GM18909 (cell line): Measurements from ENCODE around the gene ZDHHC11.
"Not testable (repeated sequence)": the region's sequence is repeated elsewhere in the genome, so short reads cannot be mapped to it uniquely, and the experiment has no call there.

Experiments
- ATAC-seq: cut with Tn5 transposase; IDR thresholded peaks from one replicate; pipeline ENCODE4 v1.9.1; 2021; ENCODE audit warnings: mild to moderate bottlenecking; ENCODE audit not compliant: unreplicated experiment, poor library complexity

The ZDHHC11 gene

GRCh38 chr5:880816-881550 is 30.2 kb upstream of the ZDHHC11 start:
- no peak for ATAC-seq

DNA sequence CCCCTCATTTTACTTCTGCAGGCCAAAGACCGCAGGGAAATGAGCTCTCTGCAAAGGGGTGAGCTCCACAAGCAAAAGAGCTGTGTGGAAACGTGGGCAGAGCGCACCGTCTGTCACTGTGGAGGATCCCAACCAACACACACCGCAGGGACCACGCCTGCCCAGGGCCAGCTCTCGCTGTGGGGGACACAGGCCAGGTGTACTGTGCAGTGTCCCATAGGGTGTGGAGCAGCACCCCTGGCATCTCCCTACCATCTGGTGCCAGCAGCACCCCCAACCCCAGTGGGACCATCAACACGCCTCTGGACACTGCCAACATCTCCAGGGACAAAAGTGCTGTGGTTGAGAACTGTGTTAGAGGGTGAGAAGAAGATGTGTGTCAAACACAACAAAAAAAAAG is 27.9 kb upstream of the ZDHHC11 start:
- ATAC-seq = not testable (repeated sequence)

GRCh38 chr5:878125-878524 is 27.3 kb upstream of the ZDHHC11 start:
- no peak for ATAC-seq

DNA sequence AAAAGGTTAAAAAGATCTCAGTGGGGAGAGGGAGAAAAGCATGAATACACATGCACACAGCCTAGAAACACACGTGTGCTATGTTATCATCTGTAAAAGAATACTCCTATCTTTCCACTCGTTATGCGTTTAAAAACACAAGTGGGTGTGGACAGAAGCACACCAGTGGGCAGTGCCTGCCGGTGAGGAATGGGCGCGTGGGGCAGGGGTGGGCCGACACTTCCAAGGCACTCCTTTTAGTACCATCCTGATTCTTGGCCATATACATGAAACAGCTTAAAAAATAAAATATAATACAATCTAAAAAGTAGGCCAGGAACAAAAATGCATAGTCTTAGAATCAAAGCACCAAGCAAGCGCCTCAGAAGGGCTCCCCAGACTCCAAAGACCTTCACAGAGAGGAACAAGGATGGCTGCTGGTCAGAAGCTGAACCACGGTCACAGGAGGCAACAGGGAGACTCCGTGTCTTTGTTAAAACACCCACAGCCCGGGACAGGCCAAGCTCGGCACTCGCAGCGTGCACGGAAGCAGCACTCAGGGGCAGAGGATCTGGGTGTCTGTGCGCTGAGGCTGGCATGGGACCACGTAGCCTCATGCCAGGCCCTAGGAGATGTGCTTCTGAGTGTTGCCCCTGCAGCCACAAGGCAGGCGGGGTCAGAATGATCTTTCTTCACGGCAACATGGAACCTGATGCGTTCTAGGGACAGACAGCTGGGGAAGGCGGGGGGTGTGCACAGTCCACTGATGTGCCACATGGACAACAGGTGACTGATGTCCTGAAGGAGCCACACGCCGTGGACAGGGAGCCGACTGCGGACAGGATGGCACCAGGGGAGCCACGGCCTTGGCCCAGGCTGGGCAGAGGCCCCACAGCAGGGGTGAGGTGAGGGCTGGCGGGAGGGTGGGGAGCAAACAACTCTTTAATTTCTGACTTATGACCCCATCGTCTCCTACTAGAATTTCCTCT is 25.9 kb upstream of the ZDHHC11 start:
- ATAC-seq = no peak

DNA sequence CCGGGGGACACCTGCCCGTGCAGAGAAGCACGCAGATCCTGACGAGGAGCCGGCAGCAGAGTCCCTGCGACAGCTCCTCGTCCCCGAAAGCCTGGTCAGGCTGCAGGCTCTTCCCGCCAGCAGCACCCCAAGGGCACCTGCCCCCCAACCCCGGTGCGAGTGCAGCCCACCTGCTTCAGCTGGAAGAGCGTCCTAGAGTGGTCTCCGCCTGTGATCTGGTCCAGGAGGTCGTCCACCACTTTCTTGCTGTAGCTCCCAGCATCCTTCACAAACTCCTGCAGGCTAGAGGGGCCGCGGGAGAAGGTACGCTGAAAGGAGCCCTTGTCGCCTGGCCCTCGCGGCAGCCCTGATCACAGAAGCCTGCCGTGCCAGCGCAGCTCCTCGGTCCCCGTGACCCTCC is 25.1 kb upstream of the ZDHHC11 start:
- ATAC-seq = no peak

GRCh38 chr5:873328-873727 is 22.5 kb upstream of the ZDHHC11 start:
- ATAC-seq = no peak

- no peak for ATAC-seq
Observed at GRCh38 chr5:872301-872700, 21.5 kb upstream of the ZDHHC11 start.

DNA sequence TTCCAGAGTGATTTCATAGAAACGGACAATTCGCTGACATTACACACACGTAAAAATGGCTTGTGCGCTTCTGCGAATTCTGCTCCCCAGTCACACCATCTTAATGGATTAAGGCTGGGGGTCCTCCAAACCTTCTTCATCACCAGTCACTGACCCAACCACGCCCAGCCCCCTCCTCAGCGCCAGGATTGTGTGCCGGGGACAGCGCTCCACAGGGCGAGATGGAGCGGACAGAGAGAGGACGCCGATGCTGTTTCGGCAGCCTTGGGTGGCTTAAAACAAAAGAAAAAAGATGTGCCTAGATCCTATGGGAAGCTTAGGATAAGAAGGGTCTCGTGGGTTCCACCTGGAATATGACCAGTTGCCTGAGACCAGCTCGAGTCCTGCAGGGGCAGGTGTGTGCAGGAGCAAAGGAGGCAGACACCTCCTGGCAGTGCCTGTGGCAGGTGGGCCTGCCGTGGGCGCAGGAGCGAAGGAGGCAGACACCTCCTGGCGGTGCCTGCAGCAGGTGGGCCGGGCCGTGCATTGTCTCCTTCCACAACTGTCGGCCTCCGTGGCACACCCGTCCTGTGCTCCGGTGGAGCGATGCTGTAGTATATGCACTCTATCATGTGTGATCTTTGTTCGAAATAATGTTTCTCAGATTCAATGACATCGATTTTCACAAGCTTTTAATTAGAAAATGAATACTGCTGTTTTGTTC is 21.0 kb upstream of the ZDHHC11 start:
- no peak for ATAC-seq

DNA sequence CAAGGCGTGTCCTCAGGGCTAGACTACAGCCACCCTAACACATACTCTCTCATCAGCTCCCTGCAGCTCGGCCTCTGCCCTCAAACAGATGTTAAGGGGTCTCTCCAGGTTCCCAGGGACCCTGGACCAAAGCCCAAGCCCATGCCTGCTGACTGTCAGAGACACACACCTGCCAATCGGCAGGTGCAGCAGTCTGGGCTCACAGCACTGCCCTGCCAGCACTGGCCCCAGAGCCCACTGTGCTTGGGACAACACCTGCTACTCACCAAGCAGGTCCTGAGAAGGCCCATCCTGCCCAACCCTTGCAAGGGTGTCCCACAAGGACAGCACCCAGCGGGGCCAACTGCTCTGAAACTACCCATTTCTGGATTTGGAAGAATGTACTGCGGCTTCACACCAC is 20.2 kb upstream of the ZDHHC11 start:
- ATAC-seq = no peak

DNA sequence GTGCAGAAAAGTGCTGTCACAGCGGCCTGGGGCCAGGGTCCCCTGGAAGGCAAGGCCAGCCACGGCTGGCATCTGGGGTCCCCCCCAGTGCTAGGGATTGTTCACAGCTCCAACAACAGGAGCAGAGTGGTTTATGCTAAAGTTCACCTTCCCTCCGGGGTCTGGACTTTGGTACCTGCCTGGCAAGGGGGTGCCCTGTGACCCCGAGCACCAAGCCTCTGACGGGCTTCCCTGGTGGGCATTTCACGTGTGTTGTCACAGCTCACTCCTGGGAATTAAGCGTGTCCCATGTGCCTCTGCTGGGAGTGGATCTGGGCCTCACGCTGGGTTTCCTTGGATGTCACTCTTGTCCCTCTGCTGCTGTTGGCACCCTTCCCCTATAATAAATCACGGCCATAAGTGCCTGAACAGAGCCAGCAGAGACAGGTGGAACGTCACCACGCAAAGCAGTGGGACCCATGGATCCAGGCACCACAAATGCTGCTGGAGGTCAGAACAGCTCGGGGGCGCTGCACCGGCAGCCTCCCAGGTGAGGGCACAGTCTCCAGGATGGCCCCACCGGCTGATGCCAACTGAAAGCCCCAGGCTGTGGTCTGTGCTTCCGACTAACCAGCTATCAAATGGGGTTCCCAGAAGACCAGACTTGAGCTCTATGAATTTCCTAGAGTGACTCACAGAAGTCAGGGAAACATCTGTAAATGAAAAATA is 17.8 kb upstream of the ZDHHC11 start:
- ATAC-seq = no peak

DNA sequence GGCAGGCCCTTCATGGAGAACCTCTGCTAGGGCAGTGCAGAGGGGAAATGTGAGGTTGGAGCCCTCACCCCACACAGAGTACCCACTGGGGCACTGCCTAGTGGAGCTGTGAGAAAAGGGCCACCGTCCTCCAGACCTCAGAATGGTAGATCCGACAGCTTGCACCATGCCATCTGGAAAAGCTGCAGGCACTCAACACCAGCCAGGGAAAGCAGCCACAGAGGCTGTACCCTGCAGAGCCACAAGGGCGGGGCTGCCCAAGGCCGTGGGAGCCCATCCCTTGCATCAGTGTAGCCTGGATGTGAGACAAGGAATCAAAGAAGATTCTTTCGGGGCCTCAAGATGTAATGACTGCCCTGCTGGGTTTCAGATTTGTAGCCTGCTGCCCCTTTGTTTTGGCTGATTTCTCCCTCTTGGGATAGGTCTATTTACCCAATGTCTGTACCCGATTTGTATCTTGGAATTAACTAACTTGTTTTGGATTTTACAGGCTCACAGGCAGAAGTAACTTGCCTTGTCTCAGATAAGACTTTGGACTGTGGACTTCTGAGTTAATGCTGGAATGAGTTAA is 16.6 kb upstream of the ZDHHC11 start:
- ATAC-seq = no peak

- no peak for ATAC-seq
Observed at GRCh38 chr5:865771-866170, 15.0 kb upstream of the ZDHHC11 start.

GRCh38 chr5:865168-865521 is 14.4 kb upstream of the ZDHHC11 start:
- ATAC-seq = no peak

DNA sequence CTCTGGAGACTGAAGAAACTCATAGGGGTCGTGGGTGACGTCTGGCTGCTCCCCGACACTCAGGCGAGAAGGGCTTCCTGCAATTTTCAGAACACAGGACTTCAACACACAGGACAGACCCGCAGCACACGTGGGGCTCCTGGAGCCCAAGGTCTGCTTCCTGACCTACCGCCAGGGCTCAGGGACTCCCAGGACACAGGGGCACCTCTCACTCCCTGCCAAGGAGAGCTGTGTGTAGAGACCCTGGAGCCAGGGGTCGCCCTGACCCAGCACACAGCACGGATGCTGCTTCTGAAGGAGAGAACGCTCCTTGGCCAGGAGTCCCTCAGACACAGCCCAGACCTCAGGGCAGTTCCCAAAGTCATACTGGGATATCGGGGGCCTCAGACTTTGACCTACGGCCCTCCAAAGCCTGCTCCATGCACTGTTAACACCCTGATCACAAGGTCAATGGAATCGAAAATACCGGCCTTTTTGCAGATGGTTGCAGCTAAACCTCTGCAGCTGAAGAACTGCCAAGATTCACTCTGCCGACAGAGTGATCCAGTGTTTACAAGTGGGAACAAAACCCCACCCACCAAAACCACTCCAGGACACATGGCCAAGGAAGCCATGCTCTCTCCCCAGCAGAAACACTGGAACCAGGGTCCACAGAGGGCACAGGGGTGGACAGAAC is 13.8 kb upstream of the ZDHHC11 start:
- ATAC-seq = no peak

GRCh38 chr5:863244-863805 is 12.5 kb upstream of the ZDHHC11 start:
- no peak for ATAC-seq

- ATAC-seq = no peak
Observed at GRCh38 chr5:862367-863243, 11.8 kb upstream of the ZDHHC11 start.

DNA sequence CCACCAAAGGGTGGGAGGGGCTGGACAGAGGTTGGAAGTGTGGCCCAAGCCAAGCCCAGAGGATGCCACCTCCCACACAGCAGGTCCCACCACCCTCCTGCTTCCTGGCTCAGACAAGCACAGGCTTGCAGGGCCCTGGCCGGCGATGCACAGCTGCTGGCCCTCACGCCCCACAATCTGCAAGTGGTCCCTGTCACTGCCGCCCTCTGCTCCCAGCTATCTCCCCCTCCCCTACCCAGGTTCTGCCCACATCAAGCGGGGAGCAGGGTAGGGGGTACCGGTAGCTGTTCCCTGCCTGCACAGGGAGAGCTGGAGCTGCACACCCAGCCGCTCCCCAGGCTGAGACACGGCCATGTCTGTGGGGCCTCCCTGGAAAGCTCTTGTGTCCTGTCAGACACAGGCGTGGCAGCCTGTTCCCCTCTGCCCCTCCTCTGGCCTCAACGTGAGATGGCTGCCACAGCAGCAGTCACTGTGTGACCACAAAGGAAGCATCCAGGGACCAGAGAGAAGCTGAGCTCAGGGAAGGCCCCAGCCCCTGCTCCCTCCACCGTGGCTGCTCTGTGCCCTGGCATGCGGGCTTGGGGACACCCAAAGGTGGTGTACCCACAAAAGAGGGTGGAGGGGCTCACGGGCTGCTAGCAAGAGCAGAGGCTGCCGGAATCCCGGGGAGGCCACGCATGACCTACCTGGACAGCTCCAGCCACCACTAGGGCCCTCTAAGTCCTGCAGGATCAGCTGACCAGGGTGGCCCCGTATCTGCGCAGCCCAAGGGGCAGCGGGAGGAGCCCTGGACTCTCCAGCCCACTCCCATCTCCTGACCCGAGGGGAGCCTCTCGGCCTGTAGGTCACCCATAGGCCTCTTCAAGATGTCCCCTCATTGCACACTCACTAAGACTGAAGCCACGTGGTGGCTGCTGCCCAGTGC is 10.9 kb upstream of the ZDHHC11 start:
- no peak for ATAC-seq
